GM18508 (cell line): ENCODE data around the gene ABCC1.
"Not testable (repeated sequence)": the region's sequence is repeated elsewhere in the genome, so short reads cannot be mapped to it uniquely, and the experiment has no call there.

Source experiments
- ATAC-seq: cut with Tn5 transposase; IDR thresholded peaks from one replicate; pipeline ENCODE4 v1.9.1; 2021; ENCODE audit warnings: moderate number of reproducible peaks; ENCODE audit not compliant: insufficient read depth, unreplicated experiment

The ABCC1 gene

DNA sequence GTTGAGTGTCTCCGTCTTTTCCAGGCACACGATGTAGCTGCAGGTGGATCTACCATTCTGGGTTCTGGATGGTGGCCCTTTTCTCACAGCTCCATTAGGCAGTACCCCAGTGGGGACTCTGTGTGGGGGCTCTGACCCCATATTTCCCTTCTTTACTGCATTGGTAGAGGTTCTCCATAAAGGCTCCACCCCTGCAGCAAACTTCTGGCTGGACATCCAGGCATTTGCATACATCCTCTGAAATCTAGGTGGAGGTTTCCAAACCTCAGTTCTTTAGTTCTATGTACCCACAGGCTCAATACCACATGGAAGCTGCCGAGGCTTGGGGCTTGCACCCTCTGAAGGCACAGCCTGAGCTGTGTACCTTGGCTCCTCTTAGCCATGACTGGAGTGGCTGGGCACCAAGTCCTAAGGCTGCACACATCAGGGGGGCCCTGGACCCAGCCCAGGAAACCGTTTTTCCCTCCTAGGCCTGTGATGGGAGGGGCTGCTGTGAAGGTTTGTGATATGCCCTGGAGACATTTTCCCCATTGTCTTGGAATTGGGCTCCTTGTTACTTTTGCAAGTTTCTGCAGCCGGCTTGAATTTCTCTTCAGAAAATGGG lies 14.0 kb downstream of the ABCC1 start:
- no peak for ATAC-seq

- no peak for ATAC-seq
These were observed 17.0 kb downstream of the ABCC1 start for GRCh38 chr16:15966420-15966819.

GRCh38 chr16:15966836-15967546 lies 17.6 kb downstream of the ABCC1 start:
- no peak for ATAC-seq

DNA sequence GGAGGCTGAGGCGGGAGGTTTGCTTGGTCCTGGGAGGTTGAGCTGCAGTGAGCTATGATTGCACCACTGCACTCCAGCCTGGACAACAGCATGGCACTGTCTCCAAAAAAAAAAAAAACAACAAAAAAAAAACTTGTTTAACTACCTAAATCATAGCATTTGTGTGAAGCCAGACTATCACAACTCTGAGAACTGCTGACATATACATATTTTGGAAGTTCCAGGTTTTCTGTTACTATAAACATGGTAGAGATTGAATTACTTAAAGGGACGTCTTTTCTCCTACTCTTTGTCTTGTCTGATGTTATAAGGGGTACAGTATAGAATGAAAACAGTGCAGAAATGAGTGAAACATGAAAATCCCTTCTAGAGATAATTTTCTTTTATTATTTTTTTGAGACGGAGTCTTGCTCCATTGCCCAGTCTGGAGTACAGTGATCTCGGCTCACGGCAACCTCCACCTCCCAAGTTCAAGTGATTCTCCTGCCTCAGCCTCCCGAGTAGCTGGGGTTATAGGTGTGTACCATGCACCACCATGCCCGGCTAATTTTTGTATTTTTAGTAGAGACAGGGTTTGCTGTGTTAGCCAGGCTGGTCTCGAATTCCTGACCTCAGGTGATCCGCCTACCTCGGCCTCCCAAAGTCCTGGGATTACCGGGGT lies 18.4 kb downstream of the ABCC1 start:
- ATAC-seq, result no peak

DNA sequence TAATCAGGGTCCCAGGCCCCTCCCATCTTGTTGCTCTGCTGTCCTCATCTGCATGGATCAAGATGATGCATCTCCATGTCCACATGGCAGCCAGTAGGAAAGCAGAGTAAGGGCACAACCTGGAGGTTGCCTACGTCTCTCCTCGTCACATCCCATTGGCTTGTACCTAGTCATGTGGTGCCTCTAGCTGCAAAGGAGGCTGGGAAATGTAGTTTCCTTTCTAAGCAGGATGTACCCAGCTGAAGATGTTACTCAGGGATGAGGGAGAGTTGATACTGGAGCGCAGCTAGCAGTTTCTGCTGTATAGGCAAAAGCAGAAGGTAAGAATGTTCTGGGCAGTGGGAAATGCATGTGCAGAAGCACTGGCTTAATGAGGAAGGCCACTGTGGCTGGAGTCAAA lies 20.8 kb downstream of the ABCC1 start:
- no peak for ATAC-seq

DNA sequence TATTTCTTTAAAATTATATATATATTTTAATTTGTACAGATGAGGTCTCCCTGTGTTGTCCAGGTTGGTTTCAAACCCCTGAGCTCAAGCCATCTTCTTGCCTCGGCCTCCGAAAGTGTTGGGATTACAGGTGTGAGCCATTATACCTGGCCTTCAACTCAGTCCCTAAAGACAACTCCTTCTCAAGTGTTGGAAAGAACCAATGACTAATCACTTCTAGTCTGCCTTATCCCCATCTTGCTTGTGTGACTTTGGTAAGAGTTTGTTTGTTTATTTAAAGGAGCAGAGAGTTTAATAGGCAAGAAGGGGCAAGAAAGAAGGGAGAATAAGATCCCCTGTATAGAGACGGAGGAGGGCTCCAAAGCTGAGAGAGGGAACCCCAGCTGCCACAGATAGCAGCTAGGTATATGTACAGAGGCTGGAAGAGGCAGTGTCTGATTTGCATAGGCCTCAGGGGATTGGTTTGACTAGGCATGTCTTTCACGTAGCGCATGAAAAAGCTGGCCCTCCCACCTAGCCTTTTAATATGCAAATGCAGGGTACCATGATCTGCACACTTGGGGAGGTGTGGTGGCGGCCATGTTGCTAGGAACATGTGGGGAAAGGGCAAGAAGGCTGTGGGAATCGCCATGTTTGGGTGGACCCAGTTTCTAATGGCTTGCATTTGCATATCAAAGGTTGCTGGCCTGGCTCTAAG lies 21.5 kb downstream of the ABCC1 start:
- no peak for ATAC-seq

DNA sequence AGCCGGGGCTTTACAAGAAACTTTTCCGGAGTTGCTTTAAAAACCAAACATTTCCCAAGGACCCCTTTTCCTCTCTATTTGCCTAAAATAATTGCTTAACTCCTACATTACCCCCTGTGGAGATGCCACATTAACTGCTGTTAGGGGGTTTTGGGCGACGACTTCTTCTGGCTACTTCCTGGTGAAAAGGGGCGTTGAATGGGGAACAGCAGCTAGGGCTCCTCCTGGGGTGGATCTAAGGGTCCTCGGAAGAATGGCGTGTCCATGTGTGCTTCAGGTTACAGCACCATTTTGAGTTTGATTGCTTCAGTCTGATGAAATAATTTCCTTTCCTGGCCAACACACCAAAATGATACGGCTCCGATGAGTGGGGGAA lies 22.0 kb downstream of the ABCC1 start:
- no peak for ATAC-seq

GRCh38 chr16:15972046-15972868 lies 22.8 kb downstream of the ABCC1 start:
- ATAC-seq, result no peak

DNA sequence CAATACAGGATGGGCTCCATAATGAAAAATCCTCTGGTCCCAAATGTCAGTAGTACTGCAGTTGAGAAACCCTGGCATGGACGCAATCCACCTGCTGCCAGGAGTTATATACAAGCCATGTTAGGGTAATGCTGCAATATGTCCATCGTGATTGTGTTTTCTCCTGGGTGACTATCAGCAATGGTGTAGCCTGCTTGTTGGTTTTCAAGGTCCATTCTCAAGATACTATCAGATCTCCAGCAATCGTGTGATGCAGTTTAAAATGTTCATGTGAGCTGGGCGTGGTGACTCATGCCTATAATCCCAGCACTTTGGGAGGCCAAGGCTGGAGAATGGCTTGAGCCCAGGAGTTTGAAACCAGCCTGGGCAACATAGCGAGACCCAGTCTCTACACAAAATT lies 24.0 kb downstream of the ABCC1 start:
- no peak for ATAC-seq

- ATAC-seq, result no peak
These were observed 24.6 kb downstream of the ABCC1 start for GRCh38 chr16:15974057-15974456.

DNA sequence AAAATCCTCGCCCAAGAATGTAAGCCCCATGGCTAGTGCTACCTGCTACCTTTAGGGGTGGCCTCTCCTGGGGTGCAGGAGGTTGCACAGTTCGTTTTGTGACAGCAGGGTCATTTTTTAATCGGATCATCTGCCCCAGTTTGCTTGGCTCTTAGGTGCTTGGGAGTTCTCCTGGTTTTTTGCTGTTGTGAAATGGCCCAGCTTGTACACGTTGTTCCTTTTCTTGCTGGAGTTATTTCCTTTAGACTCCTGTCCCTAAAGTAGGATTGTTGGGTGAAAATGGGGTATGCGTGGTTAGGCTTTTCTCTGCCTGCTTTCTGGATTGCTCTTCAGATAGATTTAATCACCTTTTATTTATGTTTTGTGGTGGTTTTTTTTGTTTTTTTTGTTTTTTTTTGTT lies 25.8 kb downstream of the ABCC1 start:
- ATAC-seq, result no peak

- no peak for ATAC-seq
These were observed 26.9 kb downstream of the ABCC1 start for GRCh38 chr16:15976225-15976812.

DNA sequence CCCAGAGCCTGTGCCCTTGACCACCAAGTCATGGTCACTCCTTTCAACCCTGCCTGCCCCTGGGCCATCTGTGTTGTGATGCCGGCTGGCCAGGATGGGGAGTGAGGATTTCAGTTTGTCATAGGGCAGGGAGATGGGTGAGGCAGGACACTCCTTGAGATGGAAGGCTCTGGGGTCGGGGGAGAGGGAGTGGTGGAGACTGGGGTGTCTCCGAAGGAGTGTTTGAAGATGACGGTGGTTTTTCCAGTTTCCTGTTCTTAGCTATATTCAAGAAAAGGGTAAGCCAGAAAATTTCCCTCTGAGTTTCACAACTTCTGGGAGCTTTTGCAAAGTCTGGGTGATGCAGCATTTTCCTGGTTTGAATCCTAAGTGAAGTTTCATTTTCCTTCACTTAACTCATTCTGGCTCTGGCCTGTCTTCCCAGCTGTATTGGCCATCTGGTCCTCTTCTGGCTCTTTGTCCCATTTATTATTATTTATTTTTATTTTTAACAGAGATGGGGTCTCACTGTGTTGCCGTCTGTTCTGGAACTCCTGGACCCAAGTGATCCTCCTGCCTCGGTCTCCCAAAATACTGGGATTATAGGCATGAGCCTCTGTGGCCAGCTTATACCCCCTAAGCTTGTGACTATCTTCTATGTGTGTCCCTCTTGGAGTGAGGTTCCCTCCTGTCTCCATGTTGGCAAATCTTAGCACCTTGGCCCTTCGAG lies 27.7 kb downstream of the ABCC1 start:
- no peak for ATAC-seq

GRCh38 chr16:15979801-15980200 lies 30.4 kb downstream of the ABCC1 start:
- no peak for ATAC-seq

DNA sequence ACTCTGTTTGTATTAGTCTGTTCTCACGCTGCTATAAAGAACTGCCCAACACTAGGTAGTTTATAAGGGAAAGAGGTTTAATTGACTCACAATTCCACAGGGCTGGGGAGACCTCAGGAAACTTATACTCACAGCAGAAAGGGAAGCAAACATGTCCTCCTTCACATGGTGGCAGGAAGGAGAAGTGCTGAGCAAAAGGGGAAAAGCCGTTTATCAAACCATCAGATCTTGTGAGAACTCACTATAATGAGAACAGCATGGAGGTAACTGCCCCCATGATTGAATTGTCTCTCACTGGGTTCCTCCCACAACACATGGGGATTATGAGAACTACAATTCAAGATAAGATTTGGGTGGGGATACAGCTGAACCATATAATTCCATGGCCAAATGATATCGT lies 30.9 kb downstream of the ABCC1 start:
- no peak for ATAC-seq

- no peak for ATAC-seq
These were observed 32.0 kb downstream of the ABCC1 start for GRCh38 chr16:15981382-15981781.

GRCh38 chr16:15982194-15982915 lies 32.9 kb downstream of the ABCC1 start:
- not testable (repeated sequence) for ATAC-seq

DNA sequence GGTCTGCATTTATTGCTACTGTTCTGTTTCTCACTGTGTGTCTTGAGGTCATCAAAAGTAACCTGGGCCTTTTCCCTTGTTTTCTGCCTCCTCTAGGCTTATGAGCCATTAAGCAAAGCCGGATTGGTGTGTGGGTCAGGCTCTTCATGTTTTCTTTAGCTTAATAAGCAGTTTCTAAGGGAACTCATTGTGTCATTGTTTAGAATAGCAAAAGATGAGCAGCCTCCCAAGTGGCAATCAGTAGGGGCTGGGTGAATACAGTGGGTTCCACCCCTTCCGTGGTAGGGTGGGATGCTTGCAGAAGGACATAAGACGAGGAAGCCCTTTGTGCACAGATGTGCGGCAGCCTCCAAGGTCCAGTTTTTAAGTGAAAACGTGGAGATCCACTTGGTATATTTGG lies 34.5 kb downstream of the ABCC1 start:
- ATAC-seq, result no peak

- no peak for ATAC-seq
These were observed 35.7 kb downstream of the ABCC1 start for GRCh38 chr16:15985144-15985543.
